Activated CD4-positive, alpha-beta T cell treated with anti-CD3 and anti-CD28 coated beads for 36 hours (primary cell): ENCODE measurements around the gene RHBDL1. TPM values are rescaled to one million over a fixed set of nuclear protein-coding genes. Genes with fewer than 3 reads are reported as not detected.

Source experiments
- ATAC-seq: fragments of 200-7000 bp; cut with Tn5 transposase; one replicate; pipeline ENCODE4 v1.10.0; 2021; ENCODE audit warnings: mild to moderate bottlenecking, moderate library complexity
- CTCF ChIA-PET: fragments of 350-600 bp; sonication (Branson Sonifier 250); formaldehyde crosslinking; loops from one replicate; lab custom pipeline; 2021; ENCODE audit warnings: antibody characterized with exemption; lab: Charles Lee
- POLR2A ChIA-PET: fragments of 350-600 bp; sonication (Branson Sonifier 250); formaldehyde crosslinking; loops from one replicate; lab custom pipeline; 2021; ENCODE audit warnings: antibody characterized with exemption, inconsistent platforms; lab: Charles Lee
- DNase-seq: peaks from one replicate; pipeline ENCODE4 v3.0.0-alpha.2; 2020
- H3K27ac Mint-ChIP-seq: one replicate; pipeline ENCODE4 v1.8.0; 2021; ENCODE audit warnings: mixed read lengths
- H3K27me3 Mint-ChIP-seq: one replicate; pipeline ENCODE4 v1.8.0; 2021; ENCODE audit warnings: mixed read lengths
- H3K36me3 Mint-ChIP-seq: one replicate; pipeline ENCODE4 v1.8.0; 2021; ENCODE audit warnings: low read depth, mixed read lengths
- H3K4me1 Mint-ChIP-seq: one replicate; pipeline ENCODE4 v1.8.0; 2021; ENCODE audit warnings: mixed read lengths
- H3K4me3 Mint-ChIP-seq: one replicate; pipeline ENCODE4 v1.8.0; 2021; ENCODE audit warnings: mild to moderate bottlenecking, moderate library complexity, mixed read lengths
- H3K9me3 Mint-ChIP-seq: one replicate; pipeline ENCODE4 v1.8.0; 2021; ENCODE audit warnings: low read depth, mixed read lengths
- intact Hi-C, 2 experiments: fragments of 100-400 bp; cut with DNase I in 1 of 2; cut with micrococcal nuclease in 1 of 2; formaldehyde crosslinking; loops; one replicate each; pipeline versions ENCODE4 v1.14.2 to v1.15.1; 2022 to 2024; cut with DNase I, micrococcal nuclease
- total RNA-seq, 2 experiments: library from RNA; stranded (reverse); gene quantifications; one replicate each; pipeline ENCODE4 v1.2.3, GENCODE V29; 2021

Gene RHBDL1
- total RNA-seq, 2 experiments from 2014 or later, result 0.40 to 0.59 TPM

DNA sequence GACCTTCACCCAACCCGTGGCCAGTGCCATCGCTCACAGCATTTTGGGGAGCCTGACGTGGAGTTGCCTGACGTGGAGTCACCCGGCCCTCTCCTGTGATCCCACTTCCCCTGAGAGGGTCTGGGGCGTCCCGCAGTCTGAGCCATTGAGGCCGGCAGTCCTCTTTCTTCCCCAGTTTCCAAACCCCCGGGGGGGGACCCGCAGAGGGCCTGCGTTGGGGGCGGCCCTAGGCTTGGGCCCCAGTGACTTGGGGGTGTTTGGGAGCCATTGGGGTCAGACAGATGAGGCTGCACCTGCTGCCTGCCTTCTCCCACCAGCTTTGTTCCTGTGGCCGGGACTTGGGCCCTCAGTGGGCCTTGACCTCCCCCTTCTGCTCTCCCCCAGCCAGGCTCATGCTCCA is 5.8 kb upstream of the RHBDL1 start:
- H3K4me3 Mint-ChIP-seq, result peak overlapping the region; percentile 76
- CTCF ChIA-PET, result no interaction called here
- POLR2A ChIA-PET, result no interaction called here
- H3K36me3 Mint-ChIP-seq, result peaks cover 18% of the 10 kb centered on the region
- no peak for DNase-seq
- H3K27me3 Mint-ChIP-seq, result no peaks in the 10 kb centered on the region
- no peaks in the 10 kb centered on the region for H3K9me3 Mint-ChIP-seq
- H3K4me1 Mint-ChIP-seq, result peaks cover 6% of the 10 kb centered on the region
- intact Hi-C loops, result loop anchor here in 1 of 2 experiments (2.0 kb wide), 3 partner anchors 15 to 269 kb away; partner anchors contain the start of genes DECR2 and JMJD8
- ATAC-seq, result no peak
- H3K27ac Mint-ChIP-seq, result no peak overlapping the region

DNA sequence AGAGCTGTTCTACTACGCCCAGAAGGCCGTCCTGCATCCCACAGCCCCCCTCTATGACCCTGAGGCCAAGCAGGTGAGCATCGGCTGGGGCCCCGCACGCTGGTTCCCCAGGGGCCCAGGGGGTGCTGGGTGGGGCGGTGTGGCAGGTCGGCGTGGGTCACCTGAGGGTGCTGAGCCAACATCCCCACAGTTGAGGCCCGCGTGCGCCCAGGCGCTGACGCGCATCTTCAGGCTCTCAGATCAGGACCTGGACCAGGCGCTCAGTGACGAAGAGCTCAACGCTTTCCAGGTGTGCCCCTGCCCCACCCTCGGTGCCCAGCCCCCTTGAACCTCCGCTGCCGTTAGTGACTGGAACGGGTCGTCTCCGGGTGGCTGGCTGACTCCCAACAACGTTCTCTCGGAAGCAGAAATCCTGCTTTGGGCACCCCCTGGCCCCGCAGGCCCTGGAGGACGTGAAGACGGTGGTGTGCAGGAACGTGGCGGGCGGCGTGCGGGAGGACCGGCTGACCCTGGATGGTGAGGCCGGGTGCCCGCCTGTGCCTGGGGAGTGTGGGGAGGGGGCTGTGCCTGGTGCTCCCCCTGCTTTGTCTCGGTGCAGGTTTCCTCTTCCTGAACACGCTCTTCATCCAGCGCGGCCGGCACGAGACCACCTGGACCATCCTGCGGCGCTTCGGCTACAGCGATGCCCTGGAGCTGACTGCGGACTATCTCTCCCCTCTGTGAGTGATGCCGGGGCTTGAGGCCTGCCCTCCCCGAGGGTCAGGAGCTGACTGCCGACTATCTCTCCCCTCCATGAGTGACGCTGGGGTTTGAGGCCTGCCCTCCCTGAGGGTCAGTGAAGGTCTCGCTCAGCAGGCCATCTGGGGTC is 4.8 kb upstream of the RHBDL1 start:
- no peak overlapping the region for H3K27ac Mint-ChIP-seq
- CTCF ChIA-PET, result interaction anchor here (0.7 kb wide), 1 partner anchor 8 kb away, joined by 5 read pairs; no protein-coding TSS in a partner anchor
- H3K4me1 Mint-ChIP-seq, result peaks cover 9% of the 10 kb centered on the region
- POLR2A ChIA-PET, result no interaction called here
- intact Hi-C loops, result no loop called here
- DNase-seq (no peak), ATAC-seq (no peak)
- H3K27me3 Mint-ChIP-seq, result peaks cover 2% of the 10 kb centered on the region
- H3K4me3 Mint-ChIP-seq, result no peak overlapping the region
- no peaks in the 10 kb centered on the region for H3K9me3 Mint-ChIP-seq
- peaks cover 18% of the 10 kb centered on the region for H3K36me3 Mint-ChIP-seq

DNA sequence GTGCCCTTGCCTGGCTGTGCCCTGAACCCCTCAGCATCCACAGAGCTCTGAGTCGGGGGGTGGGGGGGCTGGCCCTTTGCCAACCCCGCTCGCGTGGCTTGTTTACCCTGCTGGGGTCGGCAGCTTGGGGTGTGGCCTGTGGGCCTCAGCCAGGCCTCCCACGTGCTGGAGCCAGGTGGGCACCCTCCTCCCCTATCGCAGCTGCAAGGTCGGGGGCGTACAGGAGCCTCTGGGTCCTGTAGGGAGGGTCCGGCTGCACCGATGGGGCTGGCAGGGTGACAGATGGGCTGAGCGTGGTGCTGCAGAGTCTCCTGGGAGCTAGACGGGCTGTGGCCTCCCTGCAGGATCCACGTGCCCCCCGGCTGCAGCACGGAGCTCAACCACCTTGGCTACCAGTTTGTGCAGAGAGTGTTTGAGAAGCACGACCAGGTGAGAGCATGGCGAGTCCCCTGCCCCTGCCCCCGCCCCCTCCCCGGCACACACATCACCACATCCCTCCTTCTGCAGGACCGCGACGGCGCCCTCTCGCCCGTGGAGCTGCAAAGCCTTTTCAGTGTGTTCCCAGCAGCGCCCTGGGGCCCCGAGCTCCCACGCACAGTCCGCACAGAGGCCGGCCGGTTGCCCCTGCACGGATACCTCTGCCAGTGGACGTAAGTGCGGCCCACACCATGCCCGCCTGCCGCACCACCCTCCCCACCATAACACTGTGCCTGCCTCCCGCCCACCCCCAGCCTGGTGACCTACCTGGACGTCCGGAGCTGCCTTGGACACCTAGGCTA is 3.9 kb upstream of the RHBDL1 start:
- no peak overlapping the region for H3K27ac Mint-ChIP-seq
- H3K27me3 Mint-ChIP-seq, result peaks cover 2% of the 10 kb centered on the region
- ATAC-seq (no peak), DNase-seq (no peak)
- intact Hi-C loops, result no loop called here
- peaks cover 18% of the 10 kb centered on the region for H3K36me3 Mint-ChIP-seq
- H3K9me3 Mint-ChIP-seq, result no peaks in the 10 kb centered on the region
- H3K4me3 Mint-ChIP-seq, result no peak overlapping the region
- ChIA-PET CTCF (no interaction called here), POLR2A (no interaction called here)
- peaks cover 9% of the 10 kb centered on the region for H3K4me1 Mint-ChIP-seq

DNA sequence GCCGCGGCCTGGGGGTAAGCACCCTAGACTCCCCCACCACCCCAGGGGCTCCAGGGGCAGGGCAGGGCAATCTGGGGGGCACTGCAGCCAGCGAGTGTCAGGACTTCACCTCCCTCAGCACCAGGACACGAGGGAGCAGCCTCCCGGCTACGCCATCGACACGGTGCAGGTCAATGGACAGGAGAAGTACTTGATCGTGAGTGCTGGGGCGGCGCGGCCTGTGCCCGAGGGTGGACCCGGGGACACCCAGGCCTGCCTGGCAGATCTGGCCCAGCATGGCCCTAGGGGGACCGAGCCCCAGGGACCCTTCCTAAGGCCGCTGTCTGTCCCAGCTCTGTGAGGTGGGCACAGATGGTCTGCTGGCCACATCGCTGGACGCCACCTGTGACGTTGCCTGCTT is 3.1 kb upstream of the RHBDL1 start:
- no peak overlapping the region for H3K27ac Mint-ChIP-seq
- H3K27me3 Mint-ChIP-seq, result peaks cover 2% of the 10 kb centered on the region
- H3K4me3 Mint-ChIP-seq, result no peak overlapping the region
- ATAC-seq (no peak), DNase-seq (no peak)
- POLR2A ChIA-PET, result no interaction called here
- peaks cover 18% of the 10 kb centered on the region for H3K36me3 Mint-ChIP-seq
- CTCF ChIA-PET, result interaction anchor here (0.9 kb wide), 1 partner anchor 27 kb away, joined by 4 read pairs; no protein-coding TSS in a partner anchor
- intact Hi-C loops, result no loop called here
- H3K9me3 Mint-ChIP-seq, result no peaks in the 10 kb centered on the region
- peaks cover 12% of the 10 kb centered on the region for H3K4me1 Mint-ChIP-seq

DNA sequence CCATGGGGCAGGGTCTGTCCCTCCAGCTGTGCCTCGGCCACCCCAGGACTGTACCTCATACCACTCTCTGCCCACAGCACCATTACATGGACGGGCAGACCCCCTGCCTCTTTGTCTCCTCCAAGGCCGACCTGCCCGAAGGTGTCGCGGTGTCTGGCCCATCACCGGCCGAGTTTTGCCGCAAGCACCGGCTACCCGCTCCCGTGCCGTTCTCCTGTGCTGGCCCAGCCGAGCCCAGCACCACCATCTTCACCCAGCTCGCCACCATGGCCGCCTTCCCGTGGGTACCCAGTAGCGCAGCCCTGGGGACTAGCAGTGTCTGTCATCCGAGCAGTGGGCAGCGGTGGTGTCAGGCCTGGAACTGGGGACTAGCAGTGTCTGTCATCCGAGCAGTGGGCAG is 2.6 kb upstream of the RHBDL1 start:
- ChIA-PET POLR2A (no interaction called here), CTCF (interaction anchor here (0.9 kb wide), 1 partner anchor 27 kb away, joined by 4 read pairs; no protein-coding TSS in a partner anchor)
- Mint-ChIP-seq H3K4me3 (no peak overlapping the region), H3K36me3 (peaks cover 18% of the 10 kb centered on the region), H3K4me1 (peaks cover 8% of the 10 kb centered on the region), H3K9me3 (no peaks in the 10 kb centered on the region), H3K27me3 (peaks cover 2% of the 10 kb centered on the region), H3K27ac (no peak overlapping the region)
- ATAC-seq (no peak), DNase-seq (no peak)
- intact Hi-C loops, result no loop called here

DNA sequence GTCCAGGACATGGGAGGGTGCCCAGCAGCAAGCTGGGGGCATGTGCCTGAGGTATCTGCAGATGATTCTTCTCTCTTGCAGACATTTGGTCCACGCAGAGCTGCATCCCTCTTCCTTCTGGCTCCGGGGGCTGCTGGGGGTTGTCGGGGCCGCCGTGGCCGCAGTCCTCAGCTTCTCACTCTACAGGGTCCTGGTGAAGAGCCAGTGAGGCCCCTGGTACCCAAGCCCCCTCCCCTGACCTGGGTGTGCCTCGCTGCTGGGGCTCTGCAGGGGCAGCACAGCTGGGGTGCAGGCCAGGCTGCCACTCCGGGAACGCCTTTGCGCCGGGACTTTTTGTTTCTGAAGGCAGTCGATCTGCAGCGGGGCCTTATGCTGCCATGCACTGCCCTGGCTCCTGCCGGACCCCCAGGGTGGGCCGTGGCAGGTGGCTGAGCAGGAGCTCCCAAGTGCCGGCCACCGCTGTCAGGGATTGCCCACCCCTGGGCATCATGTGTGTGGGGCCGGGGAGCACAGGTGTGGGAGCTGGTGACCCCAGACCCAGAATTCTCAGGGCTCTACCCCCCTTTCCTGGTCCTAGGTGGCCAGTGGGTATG is 2.0 kb upstream of the RHBDL1 start:
- Mint-ChIP-seq H3K4me1 (peaks cover 8% of the 10 kb centered on the region), H3K36me3 (peaks cover 18% of the 10 kb centered on the region), H3K27me3 (peaks cover 2% of the 10 kb centered on the region), H3K27ac (no peak overlapping the region), H3K4me3 (no peak overlapping the region), H3K9me3 (no peaks in the 10 kb centered on the region)
- ATAC-seq, result no peak
- no peak for DNase-seq
- ChIA-PET CTCF (interaction anchor here (0.9 kb wide), 1 partner anchor 26 kb away, joined by 4 read pairs; no protein-coding TSS in a partner anchor), POLR2A (no interaction called here)
- intact Hi-C loops, result no loop called here

DNA sequence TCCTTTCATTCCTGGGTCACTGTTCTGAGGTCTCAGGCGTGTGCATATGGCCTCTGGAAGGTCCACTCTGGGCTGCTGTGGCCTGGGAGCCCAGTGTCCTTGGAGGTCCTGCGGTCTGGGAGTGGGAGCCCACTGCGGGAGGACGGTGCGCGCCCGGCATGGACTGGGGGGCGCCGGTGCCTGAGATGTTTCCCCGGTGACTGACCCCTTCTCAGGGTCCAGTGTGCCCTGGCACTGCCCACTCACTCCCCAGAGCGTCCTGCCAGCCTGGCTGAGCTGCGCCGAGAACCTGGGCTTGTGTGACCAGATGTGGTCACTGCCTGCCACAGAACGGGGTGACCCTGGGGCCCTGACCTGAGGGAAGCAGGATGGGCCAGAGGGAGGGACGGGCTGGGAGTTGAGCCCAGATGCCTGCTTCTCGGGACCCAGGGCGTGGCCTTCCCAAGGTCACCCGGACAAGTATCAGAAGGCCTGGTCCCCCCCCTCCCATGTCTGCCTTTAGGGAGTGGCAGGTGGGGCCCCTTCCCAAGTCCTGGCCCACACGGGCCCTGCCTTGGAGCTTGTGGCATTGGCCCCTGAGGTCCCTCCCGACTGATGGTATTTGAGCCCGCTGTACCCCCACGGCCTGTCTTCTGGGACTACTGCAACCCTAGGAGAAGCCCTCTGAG is 1.1 kb upstream of the RHBDL1 start:
- intact Hi-C loops, result no loop called here
- POLR2A ChIA-PET, result no interaction called here
- H3K36me3 Mint-ChIP-seq, result peaks cover 14% of the 10 kb centered on the region
- peaks cover 2% of the 10 kb centered on the region for H3K27me3 Mint-ChIP-seq
- no peak overlapping the region for H3K4me3 Mint-ChIP-seq
- H3K27ac Mint-ChIP-seq, result no peak overlapping the region
- CTCF ChIA-PET, result no interaction called here
- peaks cover 8% of the 10 kb centered on the region for H3K4me1 Mint-ChIP-seq
- DNase-seq (no peak), ATAC-seq (no peak)
- H3K9me3 Mint-ChIP-seq, result no peaks in the 10 kb centered on the region

DNA sequence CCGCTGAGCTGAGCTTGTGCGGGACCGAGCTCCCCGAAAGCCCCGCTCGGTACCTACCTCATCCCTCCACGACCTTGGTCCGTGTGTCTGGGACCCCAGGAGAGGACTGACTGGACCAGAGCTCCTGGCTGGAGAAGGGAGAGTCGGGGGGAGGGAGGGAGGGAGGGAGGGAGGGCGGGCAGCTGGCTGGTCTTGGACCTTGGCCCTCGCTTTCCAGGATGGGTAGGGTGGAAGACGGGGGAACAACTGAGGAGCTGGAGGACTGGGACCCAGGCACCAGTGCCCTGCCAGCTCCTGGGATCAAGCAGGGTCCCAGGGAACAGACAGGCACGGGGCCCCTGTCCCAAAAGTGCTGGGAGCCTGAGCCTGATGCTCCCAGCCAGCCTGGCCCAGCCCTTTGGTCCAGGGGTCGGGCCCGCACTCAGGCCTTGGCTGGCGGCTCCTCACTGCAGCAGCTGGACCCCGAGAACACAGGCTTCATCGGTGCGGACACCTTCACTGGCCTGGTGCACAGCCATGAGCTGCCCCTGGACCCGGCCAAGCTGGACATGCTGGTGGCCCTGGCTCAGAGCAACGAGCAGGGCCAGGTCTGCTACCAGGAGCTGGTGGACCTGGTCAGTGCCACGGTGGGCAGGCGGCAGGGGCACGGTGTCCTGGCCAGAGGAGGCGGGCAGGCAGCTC is 553 bp downstream of the RHBDL1 start:
- intact Hi-C loops, result no loop called here
- no peaks in the 10 kb centered on the region for H3K9me3 Mint-ChIP-seq
- H3K27me3 Mint-ChIP-seq, result peaks cover 2% of the 10 kb centered on the region
- DNase-seq (no peak), ATAC-seq (no peak)
- peaks cover 9% of the 10 kb centered on the region for H3K36me3 Mint-ChIP-seq
- H3K4me1 Mint-ChIP-seq, result peaks cover 12% of the 10 kb centered on the region
- H3K4me3 Mint-ChIP-seq, result no peak overlapping the region
- H3K27ac Mint-ChIP-seq, result no peak overlapping the region
- POLR2A ChIA-PET, result no interaction called here
- CTCF ChIA-PET, result interaction anchor here (1.2 kb wide), 1 partner anchor 39 kb away, joined by 3 read pairs; the partner anchor contains the start of gene METTL26

DNA sequence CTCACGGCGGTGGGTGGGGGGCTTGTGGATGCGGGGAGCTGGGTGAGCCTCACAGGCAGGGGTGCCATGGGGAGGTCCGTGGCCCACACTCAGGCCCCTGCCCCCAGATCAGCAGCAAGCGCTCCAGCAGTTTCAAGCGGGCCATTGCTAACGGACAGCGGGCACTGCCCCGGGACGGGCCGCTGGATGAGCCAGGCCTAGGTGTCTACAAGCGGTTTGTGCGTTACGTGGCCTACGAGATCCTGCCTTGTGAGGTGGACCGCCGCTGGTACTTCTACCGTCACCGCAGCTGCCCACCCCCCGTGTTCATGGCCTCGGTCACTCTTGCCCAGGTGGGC is 1.1 kb downstream of the RHBDL1 start:
- POLR2A ChIA-PET, result no interaction called here
- no peak for DNase-seq
- intact Hi-C loops, result no loop called here
- H3K27ac Mint-ChIP-seq, result no peak overlapping the region
- peaks cover 2% of the 10 kb centered on the region for H3K27me3 Mint-ChIP-seq
- H3K4me1 Mint-ChIP-seq, result peaks cover 17% of the 10 kb centered on the region
- H3K36me3 Mint-ChIP-seq, result peaks cover 11% of the 10 kb centered on the region
- CTCF ChIA-PET, result interaction anchor here (1.2 kb wide), 1 partner anchor 40 kb away, joined by 3 read pairs; the partner anchor contains the start of gene METTL26
- H3K4me3 Mint-ChIP-seq, result no peak overlapping the region
- ATAC-seq, result no peak
- no peaks in the 10 kb centered on the region for H3K9me3 Mint-ChIP-seq

DNA sequence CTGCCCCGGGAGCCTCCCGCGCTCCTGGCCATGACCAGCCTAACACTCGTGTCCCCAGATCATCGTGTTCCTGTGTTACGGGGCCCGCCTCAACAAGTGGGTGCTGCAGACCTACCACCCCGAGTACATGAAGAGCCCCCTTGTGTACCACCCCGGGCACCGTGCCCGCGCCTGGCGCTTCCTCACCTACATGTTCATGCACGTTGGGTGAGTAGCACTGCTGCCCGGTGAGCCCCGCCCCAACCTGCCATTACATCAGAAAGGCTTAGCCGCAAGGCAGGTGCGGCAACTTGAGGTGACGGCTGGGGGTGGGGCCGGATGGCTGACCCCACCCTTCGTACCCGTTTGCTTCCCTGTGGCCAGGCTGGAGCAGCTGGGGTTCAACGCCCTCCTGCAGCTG is 1.4 kb downstream of the RHBDL1 start:
- ATAC-seq (no peak), DNase-seq (no peak)
- H3K27me3 Mint-ChIP-seq, result peaks cover 2% of the 10 kb centered on the region
- ChIA-PET CTCF (no interaction called here), POLR2A (no interaction called here)
- no peak overlapping the region for H3K27ac Mint-ChIP-seq
- intact Hi-C loops, result no loop called here
- H3K4me3 Mint-ChIP-seq, result no peak overlapping the region
- no peaks in the 10 kb centered on the region for H3K9me3 Mint-ChIP-seq
- H3K4me1 Mint-ChIP-seq, result peaks cover 21% of the 10 kb centered on the region
- H3K36me3 Mint-ChIP-seq, result peaks cover 14% of the 10 kb centered on the region
